Hepatocyte (in vitro differentiated cells): ENCODE results near the gene SCP2.

Source experiments
- EZH2 ChIP-seq: fragments of 200-600 bp; sonication (generic); IDR thresholded peaks from 2 replicates; pipeline ENCODE4 v1.6.1; 2016; ENCODE audit warnings: antibody characterized with exemption, mild to moderate bottlenecking, borderline replicate concordance
- TF ChIP-seq, protein P1 (sequence below): fragments of 200-600 bp; sonication (generic); IDR thresholded peaks from 2 replicates; pipeline ENCODE4 v1.5.1; 2016; ENCODE audit warnings: antibody characterized with exemption, mild to moderate bottlenecking; ENCODE audit not compliant: poor library complexity

DNA sequence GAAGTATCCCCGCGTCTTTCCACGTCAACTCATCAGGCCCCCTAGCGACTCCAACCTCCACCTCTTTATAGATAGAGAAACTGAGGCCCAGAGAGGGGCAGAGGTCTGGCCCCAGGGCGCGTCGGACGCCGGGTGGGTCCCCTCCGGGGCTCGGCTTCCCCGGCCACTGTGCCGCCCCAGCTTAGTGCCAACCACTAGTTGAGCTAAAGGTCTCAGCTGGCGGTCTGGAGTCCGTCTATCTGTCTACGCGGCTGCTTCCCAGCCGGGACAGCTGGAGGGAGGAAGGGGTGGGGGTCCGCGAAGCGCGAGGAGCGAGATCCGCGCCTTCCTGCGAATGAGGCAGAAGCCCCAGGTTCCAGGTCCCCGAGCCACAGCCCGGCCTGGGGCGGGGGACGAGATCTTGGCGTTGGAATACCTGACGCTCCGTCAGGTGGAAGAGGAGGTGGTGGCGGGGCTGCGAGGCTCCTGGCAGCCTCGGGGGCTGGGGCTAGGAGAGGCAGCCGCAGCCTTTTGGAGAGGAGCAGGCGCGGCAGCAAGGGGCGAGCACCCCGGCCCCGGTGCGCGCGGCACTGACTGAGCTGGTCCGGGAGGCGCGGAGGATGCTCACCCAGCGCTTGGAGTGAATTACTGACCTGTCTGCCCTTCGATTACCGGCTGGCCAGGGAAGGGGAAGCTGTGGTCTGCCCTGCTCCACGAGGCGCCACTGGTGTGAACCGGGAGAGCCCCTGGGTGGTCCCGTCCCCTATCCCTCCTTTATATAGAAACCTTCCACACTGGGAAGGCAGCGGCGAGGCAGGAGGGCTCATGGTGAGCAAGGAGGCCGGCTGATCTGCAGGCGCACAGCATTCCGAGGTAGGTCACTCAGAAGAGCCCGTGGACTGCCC is 135.9 kb downstream of the SCP2 start:
- TF ChIP-seq, protein P1, sequence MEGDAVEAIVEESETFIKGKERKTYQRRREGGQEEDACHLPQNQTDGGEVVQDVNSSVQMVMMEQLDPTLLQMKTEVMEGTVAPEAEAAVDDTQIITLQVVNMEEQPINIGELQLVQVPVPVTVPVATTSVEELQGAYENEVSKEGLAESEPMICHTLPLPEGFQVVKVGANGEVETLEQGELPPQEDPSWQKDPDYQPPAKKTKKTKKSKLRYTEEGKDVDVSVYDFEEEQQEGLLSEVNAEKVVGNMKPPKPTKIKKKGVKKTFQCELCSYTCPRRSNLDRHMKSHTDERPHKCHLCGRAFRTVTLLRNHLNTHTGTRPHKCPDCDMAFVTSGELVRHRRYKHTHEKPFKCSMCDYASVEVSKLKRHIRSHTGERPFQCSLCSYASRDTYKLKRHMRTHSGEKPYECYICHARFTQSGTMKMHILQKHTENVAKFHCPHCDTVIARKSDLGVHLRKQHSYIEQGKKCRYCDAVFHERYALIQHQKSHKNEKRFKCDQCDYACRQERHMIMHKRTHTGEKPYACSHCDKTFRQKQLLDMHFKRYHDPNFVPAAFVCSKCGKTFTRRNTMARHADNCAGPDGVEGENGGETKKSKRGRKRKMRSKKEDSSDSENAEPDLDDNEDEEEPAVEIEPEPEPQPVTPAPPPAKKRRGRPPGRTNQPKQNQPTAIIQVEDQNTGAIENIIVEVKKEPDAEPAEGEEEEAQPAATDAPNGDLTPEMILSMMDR, result no peak
- no peak for TF ChIP-seq EZH2
